GM18870 (cell line): Measurements from ENCODE around the gene NNAT.

Experiments
- ATAC-seq: cut with Tn5 transposase; IDR thresholded peaks from one replicate; pipeline ENCODE4 v1.9.1; 2021; ENCODE audit warnings: moderate library complexity; ENCODE audit not compliant: unreplicated experiment

Gene NNAT

DNA sequence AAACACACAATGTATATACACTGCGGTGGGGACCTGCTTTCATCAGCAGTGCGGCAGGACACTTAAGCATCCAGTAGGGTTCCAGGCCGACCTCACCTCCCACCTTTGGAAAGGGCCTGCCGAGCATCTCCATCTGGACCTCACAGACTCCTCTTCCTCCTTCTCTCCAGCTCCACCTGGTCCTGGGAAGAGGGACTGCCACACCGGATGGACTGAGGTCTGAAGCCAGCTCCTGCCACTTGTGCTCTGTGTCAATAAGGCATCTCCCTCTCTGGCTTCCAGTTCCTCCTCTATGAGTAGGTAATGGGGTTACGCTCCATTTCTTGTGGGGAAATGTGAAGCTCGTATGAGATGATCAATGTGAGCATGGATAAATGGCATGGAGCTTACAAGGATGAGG, 19.1 kb upstream of the NNAT start:
- no peak for ATAC-seq

GRCh38 chr20:37502654-37503053, 18.4 kb upstream of the NNAT start:
- no peak for ATAC-seq

GRCh38 chr20:37503256-37503927, 17.7 kb upstream of the NNAT start:
- ATAC-seq: no peak

GRCh38 chr20:37504404-37505096, 16.5 kb upstream of the NNAT start:
- no peak for ATAC-seq

DNA sequence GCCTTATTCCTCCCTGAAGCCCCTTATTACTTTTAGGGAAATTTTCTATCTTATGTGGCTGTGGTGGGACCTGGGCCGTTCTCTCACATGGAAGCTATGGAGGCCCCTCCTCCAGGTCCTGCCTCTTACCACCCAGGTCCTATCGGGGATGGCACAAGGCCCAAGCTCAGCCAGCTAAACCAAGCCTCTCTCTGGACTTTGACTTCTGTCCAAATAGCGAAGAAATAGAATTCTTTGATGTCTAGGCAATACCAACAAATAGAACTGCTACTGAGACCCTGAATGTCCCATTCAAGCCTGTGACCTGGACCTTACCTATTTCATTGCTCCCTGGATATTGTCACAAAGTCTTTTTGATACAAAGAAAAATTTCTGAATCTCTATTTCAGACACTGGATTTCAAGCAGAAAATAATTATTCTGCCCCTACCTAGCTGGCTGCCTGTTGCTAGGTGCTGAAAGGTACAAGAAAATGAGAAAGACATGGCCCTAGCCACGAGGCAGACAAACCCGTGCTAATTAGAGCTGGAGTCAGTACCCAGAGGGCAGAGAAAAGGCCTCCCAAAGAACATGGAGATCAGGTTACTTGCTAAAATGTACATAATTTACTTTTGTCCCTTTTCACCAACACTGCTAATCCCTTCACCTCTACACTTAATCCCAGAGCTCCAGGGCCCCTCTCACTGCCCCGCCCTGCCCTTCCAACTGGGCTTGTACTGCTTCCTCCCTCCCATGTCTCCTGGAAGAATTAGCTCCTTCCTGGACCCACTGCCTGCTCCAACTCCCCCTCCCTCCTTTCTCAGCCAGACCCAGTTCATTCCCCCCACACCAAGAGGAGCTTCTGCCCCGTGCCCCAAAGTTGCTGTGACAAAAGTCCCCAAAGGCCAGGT, 15.5 kb upstream of the NNAT start:
- no peak for ATAC-seq

- no peak for ATAC-seq
Observed at GRCh38 chr20:37506152-37506725, 14.8 kb upstream of the NNAT start.

DNA sequence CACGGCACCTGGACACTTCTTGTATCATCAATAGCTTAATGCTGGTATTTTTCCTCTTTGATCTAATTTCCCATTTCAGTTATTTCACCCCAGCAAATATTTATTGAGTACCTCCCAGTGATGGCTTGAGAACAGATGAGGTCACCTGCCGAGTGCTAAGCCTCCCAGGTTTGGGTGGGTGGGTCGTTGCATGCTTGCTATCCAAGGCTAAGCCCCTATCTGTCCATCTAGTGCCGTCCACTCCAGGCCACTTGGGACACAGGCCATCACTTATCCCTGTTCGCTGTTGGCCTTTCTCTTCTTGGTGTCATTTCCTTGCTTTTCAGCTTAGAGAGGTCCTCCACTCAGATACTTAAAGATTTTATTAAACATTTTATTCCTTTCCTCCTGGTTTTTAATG, 10.8 kb upstream of the NNAT start:
- ATAC-seq: no peak

DNA sequence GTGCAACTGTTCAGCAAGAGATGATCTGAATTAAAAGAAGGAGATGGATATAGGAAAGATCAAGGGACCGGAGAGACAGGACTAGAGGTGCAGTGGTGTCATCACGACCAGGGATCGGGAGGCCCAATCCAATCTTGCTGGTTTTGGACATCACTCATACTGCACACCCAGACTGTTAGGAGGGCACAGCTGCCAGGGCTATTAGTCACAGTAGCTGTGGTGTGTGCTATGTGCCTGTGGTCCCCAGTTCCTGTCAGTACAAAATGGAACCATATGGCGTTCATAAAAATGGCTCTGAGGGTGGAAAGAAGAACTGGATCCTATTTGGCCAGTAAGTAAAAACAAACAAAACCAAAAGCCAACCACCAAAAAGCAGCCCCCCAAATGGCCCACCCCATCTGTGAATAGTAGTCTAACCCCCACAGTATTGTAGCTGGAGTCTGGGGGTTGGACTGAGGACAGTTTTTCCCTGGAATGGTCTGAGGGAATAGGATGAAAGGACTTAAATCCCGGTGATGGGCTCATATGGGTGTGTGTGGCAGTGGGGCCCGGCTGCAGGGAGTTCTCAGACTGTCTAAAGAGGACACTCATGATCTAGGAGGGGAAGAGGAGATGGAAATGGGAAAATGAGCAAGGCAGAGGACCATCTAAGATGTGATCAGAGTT, 9.3 kb upstream of the NNAT start:
- ATAC-seq: no peak

DNA sequence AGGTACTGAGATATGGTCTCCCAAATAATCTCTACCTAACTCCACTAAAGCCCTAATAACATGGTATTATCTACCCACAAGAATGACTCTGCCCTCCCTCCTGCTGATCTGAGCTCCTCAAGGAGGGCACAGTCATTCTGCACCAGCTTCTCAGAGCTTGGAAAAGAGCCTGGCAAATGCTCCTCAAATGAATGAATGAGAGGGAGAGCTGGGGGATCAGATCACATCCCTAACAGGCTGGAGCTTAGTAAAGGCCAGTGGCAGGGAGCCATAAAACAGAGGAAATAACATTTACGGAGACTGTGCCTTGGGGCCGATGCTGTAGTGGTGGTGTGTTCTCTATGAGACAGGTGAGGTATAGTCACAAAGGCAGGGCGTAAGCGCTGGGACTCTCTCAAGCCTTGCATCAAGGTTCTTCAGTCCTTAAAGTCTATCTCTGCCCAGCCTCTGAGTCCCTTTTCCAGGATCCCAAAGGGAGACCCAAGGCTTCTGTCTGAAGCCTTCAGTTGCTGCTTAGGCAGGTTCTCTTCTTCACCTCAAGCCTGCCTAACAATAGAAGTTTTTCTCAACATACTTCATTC, 7.2 kb upstream of the NNAT start:
- no peak for ATAC-seq

DNA sequence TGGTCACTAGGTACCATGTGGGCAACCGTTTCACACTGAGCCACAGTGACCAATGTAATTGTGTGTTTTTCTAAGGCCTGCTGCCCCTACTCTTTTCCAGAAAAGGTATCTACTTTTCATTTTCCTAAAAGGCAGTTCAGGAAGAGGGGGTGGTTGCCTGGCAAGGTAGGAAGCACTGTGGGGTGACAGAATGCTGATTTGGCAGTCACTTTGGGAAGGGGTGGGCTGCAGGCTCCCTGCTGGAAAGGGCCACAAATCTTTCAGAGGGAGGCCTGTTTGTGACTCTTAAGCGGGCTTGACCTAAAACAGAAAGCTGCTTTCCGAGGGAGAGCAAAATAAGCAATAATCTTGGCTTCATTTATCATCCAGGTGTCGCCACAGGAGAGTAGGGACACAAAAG, 5.2 kb upstream of the NNAT start:
- ATAC-seq: no peak

DNA sequence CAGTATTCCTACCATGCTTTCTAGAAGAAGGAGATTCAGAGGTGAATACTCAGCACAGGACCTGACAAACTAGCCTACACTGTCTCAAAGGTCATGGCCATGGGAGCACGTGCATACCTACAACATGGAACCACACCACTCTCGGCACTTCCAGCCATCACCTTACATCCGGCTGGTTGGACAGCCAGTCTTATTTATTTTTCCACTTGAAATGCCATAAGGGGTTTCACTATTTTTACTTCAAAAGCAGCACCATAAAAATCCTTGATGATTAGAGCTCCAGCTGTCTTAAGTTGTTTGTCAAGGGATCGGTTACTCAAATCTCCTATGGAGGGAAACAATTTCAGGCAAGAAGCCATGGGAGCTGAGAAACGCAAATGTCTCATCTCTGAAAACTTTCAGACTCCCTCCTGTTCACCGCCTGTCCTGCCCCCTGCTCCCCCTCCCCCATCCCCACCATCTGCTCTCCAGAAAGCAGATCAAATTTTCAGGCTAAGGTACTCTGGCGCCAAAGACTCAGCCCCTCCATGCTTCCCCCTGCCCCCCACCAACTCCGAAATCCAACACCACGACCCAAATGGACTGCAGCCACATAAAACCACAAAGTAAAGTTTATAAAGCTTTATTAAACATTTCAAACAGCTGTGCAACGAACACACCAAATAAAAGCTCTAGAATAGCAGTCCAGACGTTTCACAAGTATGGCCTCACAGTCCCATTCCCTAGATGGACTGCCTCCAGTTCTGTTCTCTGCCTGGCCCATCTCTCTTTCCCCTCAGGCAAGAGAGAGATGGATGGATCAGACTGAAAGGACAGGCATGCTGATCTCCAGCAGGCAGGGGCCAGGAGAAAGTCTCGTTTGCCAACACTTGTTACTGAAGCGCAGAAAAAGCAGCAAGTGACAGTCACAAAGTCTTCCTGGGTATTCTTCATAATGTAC, 4.0 kb upstream of the NNAT start:
- no peak for ATAC-seq

GRCh38 chr20:37518059-37518458, 3.0 kb upstream of the NNAT start:
- no peak for ATAC-seq

- no peak for ATAC-seq
Observed at GRCh38 chr20:37518606-37519507, 2.2 kb upstream of the NNAT start.

GRCh38 chr20:37519508-37520418, 1.3 kb upstream of the NNAT start:
- ATAC-seq: no peak

- ATAC-seq: no peak
Observed at GRCh38 chr20:37520419-37520955, 563 bp upstream of the NNAT start.

DNA sequence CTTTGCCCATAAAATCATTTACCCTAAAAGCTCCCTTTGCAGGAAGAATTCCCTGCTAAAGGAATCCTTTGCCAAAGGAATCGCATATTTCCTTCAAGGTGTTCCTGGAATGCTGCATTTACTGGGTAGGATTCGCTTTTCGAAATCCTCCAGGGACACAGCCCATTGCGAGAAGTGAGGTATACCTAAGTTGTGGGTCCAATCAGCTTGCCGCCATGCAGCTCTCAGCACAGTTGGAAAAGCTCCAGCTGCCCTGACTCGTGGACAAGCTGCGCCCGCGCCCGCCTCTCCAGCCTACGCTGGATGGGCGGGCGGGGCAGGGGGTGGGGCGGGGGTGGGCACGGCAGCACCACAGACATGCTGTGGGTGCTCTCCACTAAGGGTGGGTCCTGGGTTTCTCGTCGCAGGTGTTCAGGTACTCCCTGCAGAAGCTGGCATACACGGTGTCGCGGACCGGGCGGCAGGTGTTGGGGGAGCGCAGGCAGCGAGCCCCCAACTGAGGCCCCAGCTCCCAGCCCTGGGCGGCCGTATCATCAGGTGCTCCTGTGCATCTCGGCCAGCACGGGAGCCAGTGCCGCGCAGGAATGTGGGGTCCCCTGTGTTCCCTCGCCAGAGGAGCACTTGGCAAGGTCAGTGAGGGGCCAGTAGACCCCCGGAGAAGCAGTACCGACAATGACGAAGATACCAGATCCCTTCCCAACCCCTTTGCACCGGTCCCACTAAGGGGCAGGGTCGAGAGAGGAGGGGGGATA, 1.4 kb downstream of the NNAT start:
- ATAC-seq: no peak
